HG03469 (cell line): ENCODE results near the gene EPS8L2.
"Not testable (repeated sequence)": the region's sequence is repeated elsewhere in the genome, so short reads cannot be mapped to it uniquely, and the experiment has no call there.

Experiments used
- ATAC-seq: cut with Tn5 transposase; IDR thresholded peaks from one replicate; pipeline ENCODE4 v1.9.1; 2021; ENCODE audit warnings: mild to moderate bottlenecking, moderate library complexity, moderate number of reproducible peaks; ENCODE audit not compliant: unreplicated experiment

Gene EPS8L2

DNA sequence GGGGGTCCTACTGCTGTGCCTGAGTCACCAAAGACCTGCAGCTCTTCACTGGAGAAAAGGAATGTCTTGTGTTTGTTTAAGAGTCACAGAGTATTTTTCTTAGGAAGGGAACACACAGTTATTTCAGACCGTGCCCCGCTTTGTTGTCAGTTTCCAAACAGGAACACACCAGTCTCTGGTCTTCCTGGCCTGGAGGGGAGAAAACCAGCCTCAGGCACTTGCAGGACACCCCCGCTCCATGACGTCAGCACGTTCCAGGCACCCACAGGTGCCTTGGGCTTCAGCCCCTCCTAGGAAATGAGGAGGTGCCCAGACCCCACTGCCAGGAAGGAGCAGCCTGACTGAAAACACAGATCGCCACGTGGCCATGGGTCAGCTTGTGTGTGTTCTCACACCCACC lies 16.4 kb upstream of the EPS8L2 start:
- no peak for ATAC-seq

DNA sequence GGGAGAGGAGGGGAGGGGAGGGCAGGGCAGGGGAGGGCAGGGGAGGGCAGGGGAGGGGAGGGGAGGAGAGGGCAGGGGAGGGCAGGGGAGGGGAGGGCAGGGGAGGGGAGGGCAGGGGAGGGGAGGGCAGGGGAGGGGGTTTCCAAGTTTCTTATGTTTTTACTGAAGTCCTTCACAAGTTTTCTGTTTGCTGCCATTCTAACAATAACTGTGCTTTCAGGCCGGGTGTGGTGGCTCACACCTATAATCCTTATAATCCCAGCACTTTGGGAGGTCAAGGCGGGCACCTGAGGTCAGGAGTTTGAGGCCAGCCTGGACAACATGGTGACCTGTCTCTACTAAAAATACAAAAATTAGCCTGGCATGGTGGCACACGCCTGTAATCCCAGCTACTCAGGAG lies 15.8 kb upstream of the EPS8L2 start:
- ATAC-seq: not testable (repeated sequence)

DNA sequence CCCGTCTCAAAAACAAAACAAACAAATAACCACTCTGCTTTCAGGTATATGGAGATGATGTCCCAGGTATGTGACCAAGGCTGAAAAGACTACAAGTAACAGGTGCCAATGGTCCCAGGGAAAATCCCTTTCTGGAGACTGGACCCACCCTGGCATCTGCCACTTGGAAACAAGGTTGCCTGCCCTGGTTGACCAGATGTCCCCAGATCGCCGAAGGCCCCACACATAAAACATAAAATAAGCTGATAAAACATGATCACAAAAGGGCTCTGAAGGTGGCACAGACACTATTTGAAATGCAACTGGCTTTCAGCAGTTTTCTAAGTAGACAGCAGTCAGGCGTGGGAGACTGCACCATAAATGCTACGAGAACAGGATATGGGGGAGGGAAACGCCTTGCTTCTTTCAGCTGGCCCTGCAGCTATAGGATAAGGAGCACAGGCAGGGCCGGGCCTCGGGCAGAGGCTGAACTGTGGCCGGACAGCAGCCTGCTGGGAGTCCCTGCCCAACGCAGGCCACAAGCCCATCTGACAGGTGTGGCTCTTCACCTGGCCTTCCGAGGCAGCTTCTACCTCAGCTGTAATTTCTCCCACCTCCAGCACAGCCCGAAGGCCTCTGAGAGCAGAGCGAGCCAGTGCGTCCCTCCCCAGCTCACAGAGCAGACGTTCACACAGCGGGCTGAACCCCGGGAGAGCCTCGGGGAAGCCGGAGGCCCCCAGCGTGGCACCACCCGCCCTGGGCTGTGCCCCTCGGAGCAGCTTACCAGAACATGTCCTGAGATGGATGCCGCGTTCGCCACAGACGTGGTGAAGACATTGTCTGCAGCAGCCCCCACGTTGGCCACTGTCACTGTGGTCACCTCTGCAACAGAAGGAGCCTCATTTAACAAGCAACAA lies 15.0 kb upstream of the EPS8L2 start:
- no peak for ATAC-seq

DNA sequence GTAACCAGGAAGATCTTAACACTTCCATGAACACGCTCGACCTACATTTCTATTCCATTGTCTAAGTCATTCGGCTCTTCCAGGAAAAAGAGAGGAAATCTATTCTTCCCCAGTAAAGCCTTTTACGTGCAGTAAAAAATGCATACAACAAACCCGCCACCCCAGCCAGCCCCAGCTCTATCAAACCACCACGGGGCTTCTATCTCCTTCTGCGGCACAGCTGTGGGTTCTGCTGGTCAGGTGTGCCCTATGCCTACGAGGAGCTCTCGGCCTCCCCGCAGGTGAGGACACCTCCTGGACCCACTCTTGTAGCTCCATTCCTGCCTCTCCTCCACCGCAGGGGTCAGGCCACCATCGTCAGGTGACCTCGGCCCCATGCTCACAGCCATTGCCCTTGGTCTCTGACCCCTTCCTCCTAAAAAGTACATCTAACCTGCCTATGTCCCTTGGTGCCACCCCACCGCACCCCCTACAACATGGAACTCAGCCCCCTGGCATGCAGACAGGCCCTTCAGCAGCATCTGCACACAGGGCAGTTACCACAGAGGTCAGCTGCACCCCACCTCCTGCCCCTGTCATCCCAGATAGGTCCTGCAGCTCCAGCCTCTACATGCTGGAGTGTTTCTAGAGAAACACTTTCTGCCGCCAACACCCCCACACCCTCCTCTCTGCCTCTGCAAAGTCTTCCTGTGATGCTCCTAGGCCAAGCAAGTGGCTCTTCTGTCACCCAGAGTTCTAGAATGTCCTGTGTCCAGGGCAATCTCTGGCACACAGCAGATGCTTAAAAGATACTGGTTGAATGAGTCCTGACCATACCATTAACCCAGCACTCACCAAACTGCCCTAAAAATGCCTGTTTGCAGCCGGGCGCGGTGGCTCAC lies 14.1 kb upstream of the EPS8L2 start:
- ATAC-seq: no peak

DNA sequence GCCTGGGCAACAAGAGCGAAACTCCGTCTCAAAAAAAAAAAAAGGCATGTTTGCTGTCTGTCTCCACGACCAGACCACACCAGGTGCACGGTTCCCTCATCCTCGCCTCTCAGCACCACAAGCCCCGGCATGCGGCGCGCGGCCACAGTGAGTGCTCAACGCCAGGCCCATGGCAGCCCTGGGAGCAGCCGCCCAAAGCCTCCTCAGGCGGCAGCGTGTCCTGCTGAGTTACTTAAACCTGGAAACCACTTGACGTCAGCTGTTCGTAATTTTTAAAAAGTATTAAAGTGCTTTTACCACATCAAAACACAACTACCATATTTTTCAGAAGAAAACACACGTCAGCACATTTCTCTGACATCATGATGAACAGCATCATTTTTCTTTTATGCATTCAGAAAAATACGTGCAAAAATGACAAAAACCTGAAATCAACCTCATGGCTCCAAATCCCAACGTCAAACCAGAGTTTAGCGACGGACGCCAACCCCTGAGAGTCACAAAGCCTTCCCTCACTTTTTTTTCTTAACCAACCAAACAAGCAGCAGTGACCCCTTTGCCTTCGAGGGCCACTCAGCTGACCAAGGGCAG lies 13.1 kb upstream of the EPS8L2 start:
- ATAC-seq: no peak

DNA sequence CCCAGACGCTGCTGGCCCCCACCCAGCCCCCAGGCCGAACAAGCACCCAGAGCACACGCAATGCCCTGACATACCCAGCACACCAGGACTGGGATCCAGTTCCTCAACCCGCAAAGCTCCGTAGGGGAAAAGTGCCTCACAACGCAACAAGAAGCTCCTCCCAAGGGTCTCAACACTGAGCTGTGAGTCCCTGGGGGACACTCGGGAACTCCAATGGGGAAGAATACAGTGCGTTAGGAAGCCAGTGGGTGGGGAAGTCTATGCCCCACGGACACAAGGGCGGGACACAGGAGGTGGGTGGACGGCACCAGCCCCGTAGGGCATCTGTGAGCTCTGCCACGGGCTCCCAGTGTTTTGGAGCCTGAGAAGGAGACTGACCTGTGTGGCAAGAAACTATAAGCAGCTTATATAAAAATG lies 12.6 kb upstream of the EPS8L2 start:
- no peak for ATAC-seq

DNA sequence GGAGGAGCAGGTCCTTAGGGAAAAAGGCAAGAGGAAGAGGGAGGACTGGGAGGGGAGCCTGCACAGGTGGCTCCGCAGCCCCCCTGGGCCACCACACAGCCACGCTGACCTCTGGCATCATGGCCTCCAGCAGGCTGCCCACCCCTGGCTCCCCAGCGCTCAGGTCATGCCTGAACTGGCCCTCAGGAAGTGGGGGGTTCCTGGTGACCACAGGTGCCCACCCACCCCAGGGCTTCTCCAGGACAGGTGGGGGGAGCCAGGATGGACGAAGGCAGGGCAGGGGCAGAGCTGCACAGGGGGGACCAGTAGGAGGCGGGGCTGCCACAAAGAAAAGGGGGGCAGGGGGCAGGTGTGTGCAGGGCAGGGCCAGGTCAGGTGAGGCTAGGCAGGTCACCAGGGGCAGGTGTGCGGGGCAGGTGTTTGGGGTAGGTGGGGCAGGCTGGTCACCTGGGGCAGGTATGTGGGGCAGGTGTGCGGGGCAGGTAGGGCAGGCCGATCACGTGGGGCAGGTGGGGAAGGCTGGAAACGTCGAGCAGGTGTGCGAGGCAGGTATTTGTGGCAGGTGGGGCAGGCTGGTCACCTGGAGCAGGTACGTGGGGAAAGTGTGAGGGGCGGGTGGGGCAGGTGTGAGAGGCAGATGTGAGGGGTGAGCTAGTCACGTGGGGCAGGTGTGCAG lies 12.0 kb upstream of the EPS8L2 start:
- ATAC-seq: no peak

DNA sequence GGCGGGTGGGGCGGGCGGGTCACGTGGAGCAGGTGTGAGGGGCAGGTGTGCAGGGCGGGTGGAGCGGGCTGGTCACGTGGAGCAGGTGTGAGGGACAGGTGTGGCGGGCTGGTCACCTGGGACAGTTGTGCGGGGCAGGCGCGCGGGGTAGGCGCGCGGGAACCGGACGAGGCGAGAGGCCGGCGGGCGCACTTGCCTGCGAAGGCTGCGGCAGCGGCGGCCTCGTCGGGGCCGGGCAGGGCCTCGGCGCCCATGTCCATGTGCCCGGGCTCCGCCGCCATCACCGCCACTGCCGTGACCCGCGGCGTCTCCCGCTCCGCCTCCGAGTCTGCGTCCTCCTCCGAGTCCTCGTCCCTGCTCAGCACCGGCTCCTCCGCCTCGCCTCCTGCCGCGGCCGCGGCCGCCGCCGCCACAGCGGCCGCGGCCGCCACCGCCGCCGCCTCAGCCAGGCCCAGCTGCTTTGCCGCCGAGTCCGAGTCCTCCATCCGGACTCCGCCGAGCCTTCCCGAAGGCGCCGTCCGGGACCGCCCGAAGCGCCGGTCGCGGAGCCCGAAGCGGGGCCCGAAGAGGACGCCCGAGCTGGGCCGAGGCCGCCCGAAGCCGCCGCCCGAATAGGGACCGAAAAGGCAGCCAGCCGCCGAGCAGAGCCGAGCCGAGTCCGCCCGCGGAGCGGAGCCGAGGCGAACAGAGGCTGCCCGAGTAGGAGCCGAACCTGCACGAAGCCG lies 11.3 kb upstream of the EPS8L2 start, which contains the start of gene DEAF1:
TSS of gene DEAF1 (minus strand) at position 660 of the 725 bp plus-strand sequence. CDS start at position 485, 175 bp downstream.
- ATAC-seq: peak; percentile 70

DNA sequence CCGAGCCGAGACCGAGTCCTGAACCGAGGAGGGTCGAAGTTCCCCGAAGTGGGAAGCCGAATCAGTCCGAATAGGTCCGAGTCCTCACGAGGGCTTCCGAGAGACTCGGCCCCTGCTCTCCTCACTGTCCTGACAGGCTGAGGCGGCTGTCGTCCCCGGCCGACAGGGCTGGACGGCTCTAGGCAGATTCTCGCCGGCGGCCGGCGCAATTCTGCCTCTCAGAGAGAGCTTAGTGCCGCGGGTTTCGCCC lies 10.8 kb upstream of the EPS8L2 start:
- ATAC-seq: no peak

DNA sequence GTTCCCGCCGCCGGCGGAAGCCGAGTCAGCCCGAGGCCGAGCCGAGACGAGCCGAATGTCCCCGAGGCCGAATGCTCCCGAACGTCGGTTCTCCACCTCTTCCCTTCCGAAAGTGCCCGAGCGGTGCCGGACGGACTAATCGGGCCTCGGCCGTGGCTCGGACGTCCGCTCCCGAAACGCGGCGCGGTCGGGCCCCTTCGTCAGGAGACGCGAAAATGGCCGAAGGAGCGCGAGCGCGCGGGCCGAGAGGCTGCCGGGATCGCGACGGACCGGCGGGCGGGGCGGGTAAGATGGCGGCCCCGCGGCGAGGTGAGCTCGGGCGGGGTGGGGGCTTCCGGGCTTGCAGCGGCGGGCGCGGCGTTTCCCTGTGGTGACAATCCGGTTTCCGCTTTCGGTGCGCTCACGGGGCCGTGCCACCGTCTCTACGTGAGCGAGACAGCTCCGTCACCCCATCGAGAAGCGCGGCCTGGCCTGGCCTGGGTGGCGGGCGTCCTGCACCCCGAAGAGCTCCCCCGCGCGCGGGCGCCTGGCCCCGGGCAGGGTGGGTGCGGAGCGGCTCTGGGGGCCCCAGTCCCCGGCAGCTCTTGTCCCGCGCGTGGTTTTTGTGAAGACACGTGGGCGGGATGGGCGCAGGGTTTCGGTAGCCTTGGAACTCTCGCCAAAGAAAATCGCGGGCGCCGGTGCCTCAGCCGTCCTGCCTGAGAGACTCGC lies 10.3 kb upstream of the EPS8L2 start, which contains the start of gene TMEM80:
TSS of gene TMEM80 (plus strand) at position 279 of the 711 bp plus-strand sequence. CDS start at position 291, 12 bp downstream.
- peak; percentile 43 for ATAC-seq

DNA sequence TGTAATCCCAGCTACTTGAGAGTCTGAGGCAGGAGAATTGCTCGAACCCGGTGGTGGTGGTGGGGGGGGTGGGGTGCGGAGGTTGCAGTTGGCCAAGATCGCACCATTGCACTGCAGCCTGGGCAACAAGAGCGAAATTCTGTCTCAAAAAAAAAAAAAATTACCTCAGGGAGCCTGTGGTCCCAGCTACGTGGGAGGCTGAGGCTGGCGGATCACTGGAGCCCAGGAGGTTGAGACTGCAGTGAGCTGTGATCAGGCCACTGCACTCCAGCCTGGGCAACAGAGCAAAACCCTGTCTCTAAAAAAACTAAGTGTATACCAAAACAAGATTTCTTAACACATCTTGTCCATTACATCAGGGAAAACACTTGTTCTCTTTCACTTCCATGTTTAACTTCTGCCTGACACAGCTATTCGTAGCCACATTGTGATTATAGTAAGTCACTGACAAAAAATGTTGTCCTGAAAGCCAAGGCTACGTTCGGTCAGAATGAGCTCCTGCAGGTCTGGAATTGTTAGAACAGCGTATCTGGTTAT lies 9.0 kb upstream of the EPS8L2 start:
- ATAC-seq: no peak

DNA sequence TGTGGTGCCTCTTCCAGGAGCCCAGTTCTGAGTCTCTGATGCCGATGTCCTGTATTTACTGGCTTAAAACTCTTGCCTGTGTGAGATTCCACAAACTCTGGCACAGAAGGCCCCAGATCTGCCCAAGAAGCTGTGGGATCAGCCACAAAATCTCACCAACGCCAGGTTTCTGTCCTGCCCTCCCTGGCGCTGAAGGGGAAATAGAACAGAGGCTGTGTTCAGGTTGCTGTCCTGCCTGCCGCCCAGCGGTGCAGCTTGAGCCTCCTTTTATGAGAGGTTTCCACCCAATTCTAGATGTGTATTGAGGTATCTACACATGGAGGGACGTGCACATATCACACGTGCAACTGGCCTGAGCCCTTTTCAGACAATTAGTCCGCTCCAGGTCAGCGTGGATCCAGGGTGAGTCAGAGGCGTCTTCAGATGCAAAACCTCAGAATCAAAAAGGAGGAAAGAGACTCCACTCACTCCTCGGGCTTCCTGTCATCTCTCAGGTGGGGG lies 8.2 kb upstream of the EPS8L2 start:
- no peak for ATAC-seq

DNA sequence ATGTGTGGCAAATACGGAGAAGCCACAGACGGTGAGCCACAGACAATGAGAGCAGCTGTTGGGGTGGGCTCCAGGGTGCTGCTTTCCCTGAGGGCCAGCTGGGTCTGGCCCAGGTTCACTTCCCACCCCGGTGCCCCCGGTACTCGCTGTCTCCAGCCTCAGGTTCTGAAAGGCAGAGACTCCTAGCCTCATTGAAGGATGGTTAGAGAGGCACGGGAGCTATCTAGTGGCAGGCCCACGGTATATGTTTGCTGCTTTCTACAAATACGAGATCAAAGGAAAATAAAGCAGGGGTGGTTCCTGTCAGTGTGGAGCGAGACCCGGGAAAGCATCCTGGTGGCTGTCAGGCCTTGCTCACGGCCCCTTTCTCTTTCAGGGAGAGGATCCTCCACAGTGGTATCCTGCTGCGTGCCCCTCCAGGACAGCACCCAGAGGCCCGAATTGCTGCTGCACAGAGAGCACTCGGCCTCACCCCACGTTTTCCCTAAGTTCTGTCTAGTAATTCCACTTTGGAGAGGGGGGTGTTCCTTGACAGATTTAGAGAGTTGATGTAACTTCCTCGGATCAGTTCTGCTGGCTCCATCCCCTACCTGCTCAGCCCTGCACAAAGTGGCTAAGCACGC lies 7.4 kb upstream of the EPS8L2 start:
- ATAC-seq: no peak

DNA sequence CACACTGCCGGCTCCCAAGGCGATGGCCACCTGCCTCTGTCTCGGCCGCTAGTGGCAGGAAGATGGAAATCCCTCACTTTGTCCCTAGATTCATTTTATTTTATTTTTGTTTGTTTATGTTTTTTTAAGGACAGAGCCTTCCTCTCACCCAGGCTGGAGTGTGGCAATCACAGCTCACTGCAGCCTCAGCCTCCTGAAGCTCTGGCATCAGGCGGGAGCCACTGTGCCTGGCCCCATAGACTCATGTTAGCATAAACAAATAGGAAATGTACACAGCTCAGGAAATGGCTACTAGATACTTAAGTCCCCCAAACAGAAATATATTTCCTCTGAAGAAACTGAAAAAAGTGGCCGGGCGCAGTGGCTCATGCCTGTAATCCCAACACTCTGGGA lies 6.9 kb upstream of the EPS8L2 start:
- ATAC-seq: no peak

DNA sequence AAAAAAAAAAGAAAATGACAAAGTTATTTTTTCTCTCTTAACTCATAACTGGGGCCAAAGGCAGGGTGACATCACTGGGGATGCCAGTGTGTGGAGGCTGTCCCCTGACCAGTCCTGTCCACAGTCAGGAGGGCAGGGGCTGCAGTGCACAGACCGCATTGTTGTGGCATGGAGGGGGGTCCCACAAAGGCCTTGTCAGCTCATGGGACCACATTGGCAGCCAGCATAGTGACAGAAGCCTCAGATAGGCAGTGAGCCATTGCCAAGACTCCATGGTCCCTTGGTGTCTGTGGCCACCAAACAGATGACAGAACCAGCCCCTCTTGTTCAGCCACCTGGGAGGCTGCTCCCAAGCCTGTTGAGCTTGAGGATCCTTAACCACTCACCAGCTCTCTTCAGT lies 6.3 kb upstream of the EPS8L2 start:
- ATAC-seq: no peak

DNA sequence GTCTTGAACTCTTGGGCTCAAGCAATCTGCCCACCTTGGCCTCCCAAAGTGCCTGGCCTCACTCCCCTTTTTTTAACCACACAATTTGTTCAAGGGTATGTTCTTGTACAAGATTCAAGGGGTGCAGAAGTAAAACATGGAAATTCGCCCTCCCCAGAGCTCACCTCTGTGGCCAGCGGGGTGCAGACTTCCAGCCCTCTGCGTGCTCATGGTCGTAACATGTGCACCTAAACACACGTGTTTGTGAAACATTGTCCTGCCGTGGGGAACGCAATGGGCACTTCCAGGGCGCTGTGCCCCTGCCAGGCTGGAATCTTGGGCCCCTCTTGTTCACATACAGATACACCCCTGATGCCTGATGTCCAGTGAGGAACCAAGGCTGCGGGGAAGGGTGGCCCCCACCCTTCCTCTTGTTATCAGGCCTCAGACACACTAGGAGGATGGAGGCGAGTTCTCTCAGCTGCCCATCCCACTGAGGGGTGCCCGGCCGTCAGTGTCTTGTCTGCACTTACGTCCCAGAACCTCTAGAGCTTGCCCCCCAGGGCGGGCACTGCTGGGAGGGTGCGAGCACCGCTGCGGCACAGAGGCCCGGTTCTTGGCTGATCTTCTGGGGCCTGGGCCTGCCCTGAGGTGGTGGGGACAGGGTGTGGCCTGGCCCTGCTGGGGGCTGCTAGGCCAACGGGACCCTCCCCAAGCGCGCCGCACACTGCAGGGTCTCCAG lies 4.1 kb upstream of the EPS8L2 start:
- no peak for ATAC-seq

DNA sequence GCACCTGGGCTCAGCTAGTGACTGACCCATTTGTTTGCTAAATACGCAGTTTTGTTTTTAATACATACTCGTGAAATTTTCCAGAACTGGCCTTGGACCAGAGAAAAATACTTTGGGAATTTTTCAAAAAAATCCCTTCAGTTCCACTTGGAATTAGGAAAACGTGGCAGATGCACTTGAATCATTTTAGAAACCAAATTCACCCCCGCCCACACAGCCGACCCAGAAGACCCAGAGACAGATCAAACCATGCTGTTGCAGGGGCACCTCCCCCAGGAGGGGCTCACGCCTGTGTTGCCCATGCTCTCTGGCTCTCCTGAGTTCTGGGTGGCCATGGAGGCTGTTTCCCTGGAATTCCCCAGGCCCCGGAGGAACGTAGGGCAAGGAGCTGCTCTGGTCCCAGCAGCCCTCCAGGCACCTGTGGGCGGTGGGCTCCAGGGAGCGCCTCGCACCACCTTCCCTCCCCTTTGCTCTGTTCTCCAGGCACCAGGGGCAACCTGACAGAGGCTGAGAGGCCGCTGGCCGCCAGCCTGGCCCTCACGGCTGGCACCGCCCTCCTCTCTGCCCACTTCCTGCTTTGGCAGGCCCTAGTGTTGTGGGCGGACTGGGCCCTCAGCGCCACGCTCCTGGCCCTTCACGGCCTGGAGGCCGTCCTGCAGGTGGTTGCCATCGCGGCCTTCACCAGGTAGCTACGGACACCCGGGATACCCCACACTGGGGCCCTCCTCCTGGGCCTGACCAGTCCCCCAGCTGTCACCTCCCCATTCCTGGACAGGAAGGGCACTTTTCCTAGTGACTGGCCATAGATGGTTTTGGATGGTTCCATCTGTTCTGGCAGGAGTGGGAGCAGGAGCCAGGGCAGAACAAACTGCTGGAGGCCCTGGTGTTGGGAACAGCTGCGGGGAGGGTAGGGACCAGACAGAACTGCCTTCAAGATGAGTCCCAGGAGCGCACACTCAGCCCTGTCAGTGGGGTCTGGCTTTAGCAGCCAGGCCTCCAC lies 3.3 kb upstream of the EPS8L2 start:
- no peak for ATAC-seq
